SU-DHL-6 (cell line): ENCODE results near the gene GOLGA8A.
"Not testable (repeated sequence)": the region's sequence is repeated elsewhere in the genome, so short reads cannot be mapped to it uniquely, and the experiment has no call there.

Experiments
- H2AFZ ChIP-seq: fragments of 200-600 bp; sonication (generic); 2 replicates; pipeline ENCODE4 v1.6.1; 2014; ENCODE audit warnings: low read depth, mild to moderate bottlenecking, moderate library complexity, mixed read lengths, antibody characterized with exemption, low read length; ENCODE audit not compliant: severe bottlenecking
- H3F3A ChIP-seq: fragments of 200-600 bp; shearing (Covaris generic); 2 replicates; pipeline ENCODE4 v1.6.0; 2016; ENCODE audit warnings: antibody characterized with exemption, mild to moderate bottlenecking; ENCODE audit not compliant: insufficient read depth
- H3K27ac ChIP-seq: fragments of 200-600 bp; sonication (generic); 2 replicates; pipeline ENCODE4 v1.5.1; 2016; ENCODE audit warnings: low read depth, mild to moderate bottlenecking, low read length, moderate library complexity, mixed read lengths
- H3K27me3 ChIP-seq: fragments of 200-600 bp; sonication (generic), shearing (Covaris generic); 2 replicates; pipeline ENCODE4 v1.6.0; 2014; ENCODE audit warnings: mild to moderate bottlenecking, low read length
- H3K36me3 ChIP-seq: fragments of 200-600 bp; sonication (generic); 2 replicates; pipeline ENCODE4 v1.6.1; 2014; ENCODE audit warnings: mild to moderate bottlenecking, low read length, mixed read lengths
- H3K4me2 ChIP-seq: fragments of 300-600, 200-600 bp; shearing (Covaris generic), sonication (generic); 2 replicates; pipeline ENCODE4 v1.6.0; 2014; ENCODE audit warnings: low read length, low read depth, mild to moderate bottlenecking; ENCODE audit not compliant: poor library complexity, severe bottlenecking
- H3K4me3 ChIP-seq: fragments of 200-600 bp; sonication (generic); 2 replicates; pipeline ENCODE4 v1.5.1; 2014; ENCODE audit warnings: antibody characterized with exemption, low read length, mild to moderate bottlenecking, mixed read lengths; ENCODE audit not compliant: insufficient read depth, poor library complexity, severe bottlenecking
- H3K79me2 ChIP-seq: fragments of 200-600 bp; sonication (generic); 2 replicates; pipeline ENCODE4 v1.6.1; 2014; ENCODE audit warnings: mild to moderate bottlenecking, low read length, moderate library complexity; ENCODE audit not compliant: insufficient read depth
- H3K9ac ChIP-seq: fragments of 200-600 bp; sonication (generic); 2 replicates; pipeline ENCODE4 v1.7.0; 2014; ENCODE audit warnings: mild to moderate bottlenecking, low read length
- H3K9me2 ChIP-seq: fragments of 200-600 bp; sonication (generic); replicated peaks from 2 replicates; pipeline ENCODE4 v1.6.1; 2014; ENCODE audit warnings: low read length; ENCODE audit not compliant: insufficient read depth
- H3K9me3 ChIP-seq: fragments of 200-600 bp; sonication (generic); 2 replicates; pipeline ENCODE4 v1.6.1; 2014; ENCODE audit warnings: low read length, mixed read lengths; ENCODE audit not compliant: insufficient read depth
- H4K20me1 ChIP-seq: fragments of 200-600 bp; sonication (generic); 2 replicates; pipeline ENCODE4 v1.6.1; 2014; ENCODE audit warnings: low read depth, mild to moderate bottlenecking, antibody characterized with exemption, low read length, moderate library complexity, mixed read lengths
- CTCF ChIP-seq: fragments of 200-600 bp; sonication (generic); IDR thresholded peaks from one replicate; pipeline ENCODE4 v1.5.1; 2017; ENCODE audit warnings: antibody characterized with exemption, mild to moderate bottlenecking, low read length, moderate library complexity; ENCODE audit not compliant: insufficient read depth, poor library complexity, severe bottlenecking
- EZH2phosphoT487 ChIP-seq: fragments of 200-600 bp; sonication (generic), shearing (Covaris generic); conservative IDR thresholded peaks from 2 replicates; pipeline ENCODE4 v1.6.1; 2018; ENCODE audit warnings: mild to moderate bottlenecking, antibody characterized with exemption, low read length, moderate library complexity, mixed read lengths

GOLGA8A gene

DNA sequence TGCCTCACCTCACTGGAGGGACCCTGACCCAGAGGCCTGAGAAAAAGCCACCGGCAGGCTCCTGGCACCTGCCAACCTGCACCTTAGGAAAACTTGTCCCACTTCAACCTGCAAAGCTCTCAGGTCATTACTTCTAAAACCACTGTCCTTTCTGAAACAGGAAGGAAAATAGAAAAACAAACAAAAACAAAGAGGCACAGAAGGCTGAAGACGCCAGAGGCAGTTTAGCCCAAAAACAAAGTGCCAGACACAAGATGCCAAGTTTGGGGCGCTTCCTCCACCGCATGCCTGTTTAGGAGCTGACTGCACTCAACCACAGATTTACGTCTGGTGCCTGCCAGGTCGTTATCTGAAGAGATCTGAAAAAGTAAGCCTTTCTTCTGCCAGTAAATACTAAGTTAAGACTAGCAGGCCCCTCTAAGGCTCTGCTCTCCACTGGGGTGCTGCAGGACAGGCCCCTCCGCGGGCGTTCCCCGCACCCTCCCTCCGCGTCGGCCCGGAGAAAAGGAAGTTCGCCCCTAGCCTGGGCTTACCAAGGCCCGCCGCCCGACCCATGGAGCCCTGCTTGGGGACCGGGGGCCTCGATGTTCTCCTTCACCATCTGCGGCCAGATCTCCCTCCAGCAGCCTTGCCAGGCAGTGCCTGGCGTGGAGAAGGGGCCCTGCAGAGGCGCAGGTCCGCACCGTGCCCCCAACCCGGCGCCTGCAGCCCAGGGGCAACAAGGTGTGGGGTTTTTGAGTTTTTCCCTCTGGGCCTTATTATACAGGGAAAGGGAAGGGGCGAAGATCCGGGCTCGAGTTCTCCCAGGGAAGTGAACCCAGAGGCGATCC is 1.3 kb downstream of the GOLGA8A start:
- Histone ChIP-seq H3K9me2 (no peaks in the 10 kb centered on the region), H3K36me3 (no peaks in the 10 kb centered on the region), H3K9ac (peak overlapping the region; percentile 61), H4K20me1 (no peaks in the 10 kb centered on the region), H3K79me2 (peaks cover 16% of the 10 kb centered on the region), H3K27me3 (no peaks in the 10 kb centered on the region), H3K4me2 (peak overlapping the region; percentile 47), H3K4me3 (peak overlapping the region; percentile 56), H3F3A (0 out of 2 replicates have a peak, but pooled peaks cover 2% of the 10 kb centered on the region), H3K27ac (no peak overlapping the region), H3K9me3 (no peaks in the 10 kb centered on the region), H2AFZ (no peak overlapping the region)
- TF ChIP-seq EZH2phosphoT487 (no peak), CTCF (no peak)

- Histone ChIP-seq H3K27ac (no peak overlapping the region), H3K4me2 (peak overlapping the region; percentile 47), H3K79me2 (peaks cover 16% of the 10 kb centered on the region), H3K4me3 (no peak overlapping the region), H3K9me2 (no peaks in the 10 kb centered on the region), H3F3A (0 out of 2 replicates have a peak, but pooled peaks cover 2% of the 10 kb centered on the region), H2AFZ (no peak overlapping the region), H3K36me3 (no peaks in the 10 kb centered on the region), H3K27me3 (no peaks in the 10 kb centered on the region), H3K9ac (peak overlapping the region; percentile 61), H3K9me3 (no peaks in the 10 kb centered on the region), H4K20me1 (no peaks in the 10 kb centered on the region)
- TF ChIP-seq CTCF = no peak
Observed at GRCh38 chr15:34435658-34436057, 1.9 kb downstream of the GOLGA8A start.

- Histone ChIP-seq H3K9me3 (no peaks in the 10 kb centered on the region), H3K9ac (no peak overlapping the region), H3F3A (0 out of 2 replicates have a peak, but pooled peaks cover 2% of the 10 kb centered on the region), H3K9me2 (no peaks in the 10 kb centered on the region), H3K4me3 (no peak overlapping the region), H3K36me3 (no peaks in the 10 kb centered on the region), H3K27ac (no peak overlapping the region), H3K4me2 (no peak overlapping the region), H2AFZ (no peak overlapping the region), H3K79me2 (peaks cover 16% of the 10 kb centered on the region), H4K20me1 (no peaks in the 10 kb centered on the region), H3K27me3 (no peaks in the 10 kb centered on the region)
- no peak for TF ChIP-seq EZH2phosphoT487
- TF ChIP-seq CTCF = no peak
Observed at GRCh38 chr15:34434627-34435305, 2.8 kb downstream of the GOLGA8A start.

DNA sequence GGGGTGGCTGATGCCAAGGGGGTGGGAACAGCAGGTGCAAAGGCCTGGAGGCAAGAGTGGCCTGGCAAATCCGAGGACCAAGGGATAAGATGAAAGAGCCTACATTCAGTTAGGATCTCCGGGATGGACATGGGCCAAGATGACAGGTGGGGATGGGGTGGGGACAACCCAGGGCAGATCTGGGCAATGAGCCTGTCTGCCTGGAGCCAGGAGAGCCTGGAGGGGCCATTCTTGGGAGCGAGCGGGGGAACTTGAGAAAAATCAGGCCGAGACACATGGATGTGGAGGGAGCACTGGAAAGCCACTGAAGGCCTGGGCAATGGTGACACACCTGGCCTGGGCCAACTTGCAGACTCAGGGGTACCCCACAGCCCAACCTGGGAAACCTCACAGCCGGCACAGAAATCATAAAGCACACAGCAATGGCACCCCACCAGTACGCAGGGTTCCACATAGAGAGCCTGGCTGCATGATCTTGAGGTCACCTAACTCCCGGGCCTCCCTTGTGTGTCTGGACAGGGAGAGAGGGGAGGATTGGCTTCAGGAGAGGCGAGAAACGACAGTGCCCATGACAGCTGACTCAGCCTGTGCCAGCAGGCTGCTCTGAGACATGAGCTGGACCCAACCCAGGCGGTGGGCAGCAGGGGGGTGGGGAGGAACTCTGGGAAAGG is 3.5 kb downstream of the GOLGA8A start:
- not testable (repeated sequence) for H3K36me3 ChIP-seq, H3F3A ChIP-seq, H4K20me1 ChIP-seq

DNA sequence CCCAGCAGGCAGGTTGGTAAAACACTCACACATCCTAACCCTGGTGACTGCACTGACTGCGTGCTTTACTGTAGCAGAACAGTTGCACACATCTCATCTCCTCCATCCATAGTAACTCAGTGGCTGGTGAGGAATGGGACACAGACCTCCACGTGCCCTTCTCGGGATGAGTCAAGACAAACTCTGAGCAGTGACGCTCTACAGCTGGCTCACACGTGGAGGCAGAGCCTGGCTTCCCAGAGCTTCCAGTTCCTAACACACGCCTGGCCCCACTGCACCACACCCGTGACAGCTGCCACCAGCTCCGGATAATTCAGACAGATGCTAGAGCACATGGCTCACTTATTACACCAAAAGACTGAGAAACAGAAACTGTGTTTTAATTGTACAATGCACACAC is 7.0 kb downstream of the GOLGA8A start:
- H3K79me2 ChIP-seq, H3K4me2 ChIP-seq, H3K9me3 ChIP-seq, H3K4me3 ChIP-seq, H3K9ac ChIP-seq, H3K27me3 ChIP-seq, H4K20me1 ChIP-seq, H3K27ac ChIP-seq, H3K36me3 ChIP-seq, H3F3A ChIP-seq, H2AFZ ChIP-seq, H3K9me2 ChIP-seq: not testable (repeated sequence)

More for the DNA sequence above, 3.5 kb downstream of the GOLGA8A start:
- H3K27ac ChIP-seq, H2AFZ ChIP-seq, H3K9ac ChIP-seq, H3K9me3 ChIP-seq, H3K4me3 ChIP-seq, H3K27me3 ChIP-seq, H3K9me2 ChIP-seq, H3K4me2 ChIP-seq: not testable (repeated sequence)
- peaks cover 16% of the 10 kb centered on the region for H3K79me2 ChIP-seq
